Large intestine (tissue), 3 donors: ENCODE results near the gene ZNRF4. TPM values are rescaled to one million over a fixed set of nuclear protein-coding genes. Genes with fewer than 3 reads are reported as not detected.

ENCODE experiments used
- DNase-seq, 2 donors: peaks; one replicate each; pipeline versions ENCODE4 v3.0.0 to v3.0.0-alpha.2; 2013
- H3K27ac ChIP-seq: one replicate; pipeline ENCODE4 v1.5.1; 2013; ENCODE audit warnings: low read length
- H3K27me3 ChIP-seq: 2 replicates; pipeline ENCODE4 v1.6.1; 2013; ENCODE audit warnings: low read length; ENCODE audit not compliant: control insufficient read depth, insufficient read depth
- H3K36me3 ChIP-seq: 2 replicates; pipeline ENCODE4 v1.6.1; 2013; ENCODE audit warnings: low read length; ENCODE audit not compliant: control insufficient read depth, insufficient read depth
- H3K4me1 ChIP-seq: one replicate; pipeline ENCODE4 v1.6.1; 2013; ENCODE audit warnings: low read length; ENCODE audit not compliant: control insufficient read depth, insufficient read depth
- H3K4me3 ChIP-seq: one replicate; pipeline ENCODE4 v1.5.1; 2013; ENCODE audit warnings: low read length
- H3K9me3 ChIP-seq: one replicate; pipeline ENCODE4 v1.6.1; 2013; ENCODE audit warnings: mild to moderate bottlenecking, low read depth, low read length, moderate library complexity; ENCODE audit not compliant: control insufficient read depth
- WGBS: methylation state at CpG from one replicate; pipeline ENCODE4 v1.1.5; 2013; ENCODE audit warnings: low lambda C conversion rate; ENCODE audit not compliant: insufficient coverage; 5-methylcytosine and 5-hydroxymethylcytosine counted together
- polyA plus RNA-seq: library from polyadenylated mRNA; unstranded; fragments of 120-200 nt; gene quantifications from one replicate; pipeline ENCODE4 v1.2.1, GENCODE V29; 2013

The ZNRF4 gene
- polyA plus RNA-seq, 1 donor: not detected

DNA sequence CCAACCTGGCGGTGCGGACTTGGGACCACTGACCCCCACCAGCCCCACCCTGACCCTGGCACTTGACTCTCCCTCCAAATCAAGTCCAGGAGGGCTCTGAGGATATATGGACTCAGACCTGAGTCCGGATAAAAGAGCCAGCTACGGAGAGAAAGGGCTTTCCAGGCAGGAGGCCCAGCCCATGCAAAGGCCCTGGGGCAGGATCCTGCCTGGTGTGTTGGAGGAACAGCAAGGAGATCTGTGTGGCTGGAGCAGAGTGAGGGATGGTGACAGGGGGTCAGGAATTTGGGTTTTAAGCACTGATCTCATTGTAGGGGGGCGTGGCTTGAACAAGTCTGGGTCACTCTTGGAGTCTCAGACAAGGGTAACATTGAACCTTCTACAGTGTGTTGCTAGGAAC lies 474 bp upstream of the ZNRF4 start:
- Histone ChIP-seq H3K9me3 (no peaks in the 10 kb centered on the region), H3K36me3 (no peaks in the 10 kb centered on the region), H3K4me3 (no peak overlapping the region), H3K27ac (no peak overlapping the region), H3K4me1 (no peaks in the 10 kb centered on the region), H3K27me3 (no peaks in the 10 kb centered on the region)
- WGBS: no CpG with 5 or more reads among the region's 5 CpGs
- no peak for DNase-seq

DNA sequence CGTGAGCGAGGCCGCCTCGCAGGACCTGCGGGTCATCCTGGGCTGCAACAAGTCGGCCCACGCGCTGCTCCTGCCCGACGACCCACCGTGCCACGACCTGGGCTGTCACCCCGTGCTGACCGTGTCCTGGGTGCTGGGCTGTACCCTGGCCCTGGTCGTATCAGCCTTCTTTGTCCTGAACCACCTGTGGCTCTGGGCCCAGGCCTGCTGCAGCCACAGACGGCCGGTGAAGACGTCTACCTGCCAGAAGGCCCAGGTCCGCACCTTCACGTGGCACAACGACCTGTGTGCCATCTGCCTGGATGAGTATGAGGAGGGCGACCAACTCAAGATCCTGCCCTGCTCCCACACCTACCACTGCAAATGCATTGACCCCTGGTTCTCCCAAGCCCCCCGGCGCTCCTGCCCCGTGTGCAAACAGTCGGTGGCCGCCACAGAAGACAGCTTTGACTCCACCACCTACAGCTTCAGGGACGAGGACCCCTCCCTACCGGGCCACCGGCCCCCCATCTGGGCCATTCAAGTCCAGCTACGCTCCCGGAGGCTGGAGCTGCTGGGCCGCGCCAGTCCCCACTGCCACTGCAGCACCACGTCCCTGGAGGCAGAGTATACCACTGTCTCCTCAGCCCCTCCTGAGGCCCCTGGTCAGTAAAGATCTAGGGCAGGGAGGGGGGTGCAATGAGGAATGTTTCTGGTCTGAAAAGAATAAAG lies 1.1 kb downstream of the ZNRF4 start:
- no peak for DNase-seq
- Histone ChIP-seq H3K36me3 (no peaks in the 10 kb centered on the region), H3K27ac (no peak overlapping the region), H3K4me3 (no peak overlapping the region), H3K4me1 (no peaks in the 10 kb centered on the region), H3K27me3 (no peaks in the 10 kb centered on the region), H3K9me3 (no peaks in the 10 kb centered on the region)
- no CpG with 5 or more reads among the region's 35 CpGs for WGBS

DNA sequence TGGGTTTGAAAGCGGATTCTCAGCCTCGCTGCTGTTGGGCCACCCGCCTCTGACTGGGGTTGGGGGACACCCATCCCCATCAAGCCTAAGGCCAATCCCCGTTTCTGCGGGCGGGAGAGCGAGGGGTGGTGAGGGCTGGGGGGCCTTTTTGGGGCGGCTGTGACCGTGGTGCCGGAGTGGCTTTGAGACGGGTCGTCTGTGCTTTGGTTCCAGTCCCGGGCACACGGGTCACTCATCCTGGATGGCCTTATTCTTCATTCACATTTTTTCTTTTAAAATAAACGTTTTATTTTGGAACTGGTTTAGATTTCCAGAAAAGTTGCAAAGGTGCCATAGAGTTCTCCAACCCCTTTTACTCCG lies 1.6 kb downstream of the ZNRF4 start:
- H3K27ac ChIP-seq: no peak overlapping the region
- H3K4me1 ChIP-seq: no peaks in the 10 kb centered on the region
- H3K27me3 ChIP-seq: no peaks in the 10 kb centered on the region
- WGBS: no CpG with 5 or more reads among the region's 16 CpGs
- H3K4me3 ChIP-seq: no peak overlapping the region
- no peaks in the 10 kb centered on the region for H3K36me3 ChIP-seq
- H3K9me3 ChIP-seq: no peaks in the 10 kb centered on the region
- DNase-seq: no peak

DNA sequence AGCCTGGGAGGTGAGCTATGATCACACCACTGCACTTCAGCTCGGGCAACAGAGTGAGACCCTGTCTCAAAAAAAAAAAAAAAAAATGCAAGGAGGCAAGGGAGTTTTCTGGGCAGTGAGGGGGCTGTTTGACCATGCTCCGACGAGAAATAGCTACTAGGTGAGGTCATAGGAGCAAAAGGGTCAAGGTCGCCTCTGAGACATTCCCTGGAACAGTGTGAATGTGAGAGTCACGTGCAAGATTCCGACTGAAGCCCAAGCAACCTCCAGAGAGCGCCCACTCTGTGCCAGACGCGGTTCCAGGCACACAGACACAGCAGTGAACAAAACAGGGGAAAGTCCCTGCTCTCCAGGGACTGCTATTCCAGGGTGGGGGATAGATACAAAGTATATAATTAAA lies 2.5 kb downstream of the ZNRF4 start:
- no peak overlapping the region for H3K27ac ChIP-seq
- H3K36me3 ChIP-seq: no peaks in the 10 kb centered on the region
- no peak overlapping the region for H3K4me3 ChIP-seq
- H3K9me3 ChIP-seq: no peaks in the 10 kb centered on the region
- no peaks in the 10 kb centered on the region for H3K27me3 ChIP-seq
- no peaks in the 10 kb centered on the region for H3K4me1 ChIP-seq
- no peak for DNase-seq
- WGBS: no CpG with 5 or more reads among the region's 9 CpGs

DNA sequence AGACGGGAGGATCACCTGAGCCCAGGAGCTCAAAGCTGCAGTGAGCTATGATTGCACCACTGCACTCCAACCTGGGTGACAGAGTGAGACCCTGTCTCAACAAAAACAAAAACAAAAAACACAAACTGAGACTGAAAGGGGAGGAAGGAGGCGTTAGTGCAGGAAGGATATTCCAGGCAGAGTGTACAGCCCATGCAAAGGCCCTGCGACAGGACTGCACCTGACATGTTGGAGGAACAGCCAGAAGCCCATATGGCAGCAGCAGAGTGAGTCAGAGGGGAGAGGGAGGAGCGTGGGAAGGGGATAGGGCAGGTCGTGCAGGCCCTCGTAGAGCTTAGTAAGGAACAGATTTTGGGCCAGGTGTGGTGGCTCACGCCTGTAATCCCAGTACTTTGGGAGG lies 3.2 kb downstream of the ZNRF4 start:
- no peak for DNase-seq
- no peaks in the 10 kb centered on the region for H3K36me3 ChIP-seq
- H3K27ac ChIP-seq: no peak overlapping the region
- no peaks in the 10 kb centered on the region for H3K9me3 ChIP-seq
- no peaks in the 10 kb centered on the region for H3K27me3 ChIP-seq
- no peaks in the 10 kb centered on the region for H3K4me1 ChIP-seq
- no CpG with 5 or more reads among the region's 7 CpGs for WGBS
- no peak overlapping the region for H3K4me3 ChIP-seq

DNA sequence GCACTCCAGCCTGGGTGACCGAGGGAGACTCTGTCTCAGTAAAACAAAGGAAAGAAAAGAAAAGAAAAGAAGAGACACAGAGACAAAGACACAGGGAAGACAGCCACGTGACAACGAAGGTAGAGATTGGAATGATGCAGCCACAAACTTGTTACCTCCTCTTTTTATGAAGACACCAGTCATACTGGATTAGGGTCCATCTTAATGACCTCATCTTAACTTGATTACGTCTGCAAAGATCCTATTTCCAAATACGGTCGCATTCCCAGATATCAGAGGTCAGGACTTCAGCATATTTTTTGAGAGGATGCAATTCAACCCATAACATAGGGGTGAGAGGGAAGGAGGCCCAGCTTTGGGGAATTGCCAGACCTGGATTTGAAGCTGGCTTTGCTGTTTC lies 4.1 kb downstream of the ZNRF4 start:
- Histone ChIP-seq H3K4me3 (no peak overlapping the region), H3K36me3 (no peaks in the 10 kb centered on the region), H3K27ac (no peak overlapping the region), H3K27me3 (no peaks in the 10 kb centered on the region), H3K9me3 (no peaks in the 10 kb centered on the region), H3K4me1 (no peaks in the 10 kb centered on the region)
- no peak for DNase-seq
- WGBS: 72% methylated on average over 2 of the region's 6 CpGs

DNA sequence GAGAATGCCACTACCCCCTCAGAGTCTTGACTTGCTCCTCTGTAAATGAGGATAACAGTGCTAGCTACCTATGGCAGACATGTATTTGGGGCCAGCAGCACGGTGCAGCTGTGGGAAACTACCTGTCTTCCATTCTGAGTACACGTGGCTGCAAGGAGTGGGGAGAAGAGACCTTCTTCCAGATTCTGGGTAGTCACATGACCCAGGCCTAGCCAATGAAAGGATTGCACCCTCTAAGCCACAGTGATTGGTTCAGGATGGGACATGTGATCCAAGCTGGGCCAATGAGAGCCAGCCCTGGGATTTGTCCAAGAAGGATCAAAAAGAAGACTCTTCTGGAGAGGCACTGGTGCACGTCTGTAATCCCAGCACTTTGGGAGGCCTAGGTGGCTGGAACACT lies 5.5 kb downstream of the ZNRF4 start:
- no peaks in the 10 kb centered on the region for H3K27me3 ChIP-seq
- H3K4me3 ChIP-seq: no peak overlapping the region
- no peaks in the 10 kb centered on the region for H3K4me1 ChIP-seq
- WGBS: no CpG with 5 or more reads among the region's 3 CpGs
- H3K27ac ChIP-seq: no peak overlapping the region
- DNase-seq: no peak
- H3K36me3 ChIP-seq: no peaks in the 10 kb centered on the region
- no peaks in the 10 kb centered on the region for H3K9me3 ChIP-seq

DNA sequence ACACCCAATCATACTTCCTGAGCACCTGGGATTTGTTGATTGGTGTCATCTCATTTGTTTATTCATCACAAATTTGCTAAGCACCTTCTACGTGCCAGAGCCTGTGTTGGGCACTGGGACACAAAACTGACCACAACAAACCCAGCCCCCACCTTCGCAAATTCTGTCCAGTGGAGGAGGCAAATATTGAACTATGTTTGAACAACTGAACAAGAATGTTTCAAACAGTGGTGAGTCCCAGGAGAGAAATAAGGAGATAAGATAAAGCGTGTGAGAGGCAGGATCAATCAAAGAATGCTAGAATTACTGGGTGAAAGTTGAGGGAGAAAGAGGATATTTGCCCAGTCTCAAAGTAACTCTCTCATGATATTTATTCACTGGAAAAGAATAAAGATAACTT lies 8.7 kb downstream of the ZNRF4 start:
- H3K9me3 ChIP-seq: no peaks in the 10 kb centered on the region
- H3K4me1 ChIP-seq: no peaks in the 10 kb centered on the region
- H3K4me3 ChIP-seq: no peak overlapping the region
- 29% methylated on average over 1 of the region's 3 CpGs for WGBS
- no peak overlapping the region for H3K27ac ChIP-seq
- H3K27me3 ChIP-seq: no peaks in the 10 kb centered on the region
- DNase-seq: no peak
- H3K36me3 ChIP-seq: no peaks in the 10 kb centered on the region

DNA sequence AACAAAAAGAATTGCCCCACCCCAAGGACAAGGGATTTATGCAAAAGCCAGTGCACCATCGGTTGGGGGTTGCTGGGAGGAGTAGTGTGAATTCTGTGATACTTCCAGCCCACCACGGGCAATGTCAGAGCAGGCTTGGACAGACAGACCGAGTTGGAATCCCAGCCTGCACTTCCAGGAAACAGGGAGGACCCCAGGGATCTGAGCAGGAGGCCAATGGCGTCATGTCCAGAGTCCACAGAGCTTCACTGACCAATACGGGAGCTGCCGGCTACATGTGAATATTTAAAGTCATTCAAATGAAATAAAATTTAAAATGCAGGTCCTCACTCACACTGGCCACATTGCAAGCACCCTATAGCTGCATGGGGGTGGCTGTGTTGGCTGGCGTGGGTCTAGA lies 10.9 kb downstream of the ZNRF4 start:
- WGBS: no CpG with 5 or more reads among the region's 7 CpGs
- H3K36me3 ChIP-seq: no peaks in the 10 kb centered on the region
- no peaks in the 10 kb centered on the region for H3K4me1 ChIP-seq
- DNase-seq: no peak
- no peak overlapping the region for H3K4me3 ChIP-seq
- no peak overlapping the region for H3K27ac ChIP-seq
- no peaks in the 10 kb centered on the region for H3K9me3 ChIP-seq
- H3K27me3 ChIP-seq: no peaks in the 10 kb centered on the region

DNA sequence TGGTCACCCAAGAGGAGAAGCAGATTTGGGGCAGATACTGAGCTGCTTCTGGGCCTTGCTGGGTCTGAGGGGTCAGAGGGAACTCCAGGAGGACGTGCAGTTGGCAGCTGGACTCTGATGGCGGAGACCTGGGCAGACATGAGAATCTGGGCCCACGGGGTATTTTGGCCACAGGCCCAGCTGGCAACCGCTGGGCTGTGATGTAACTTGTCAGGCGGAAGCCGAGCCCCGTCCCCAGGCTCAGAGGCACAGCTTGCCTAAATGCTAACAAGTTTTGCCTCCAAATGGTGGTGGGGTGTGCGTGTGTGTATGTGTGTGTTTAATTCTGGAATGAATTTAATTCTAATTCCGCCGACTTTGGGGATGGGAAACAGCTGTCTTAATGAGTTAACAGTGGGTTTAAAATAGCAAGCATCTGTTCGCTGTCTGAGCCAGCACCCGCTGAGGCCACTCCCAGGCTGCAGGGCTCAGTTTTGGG lies 11.6 kb downstream of the ZNRF4 start:
- Histone ChIP-seq H3K36me3 (no peaks in the 10 kb centered on the region), H3K4me3 (no peak overlapping the region), H3K27ac (no peak overlapping the region), H3K27me3 (no peaks in the 10 kb centered on the region), H3K4me1 (no peaks in the 10 kb centered on the region), H3K9me3 (no peaks in the 10 kb centered on the region)
- WGBS: no CpG with 5 or more reads among the region's 12 CpGs
- peak; percentile 7 to 8 for DNase-seq

DNA sequence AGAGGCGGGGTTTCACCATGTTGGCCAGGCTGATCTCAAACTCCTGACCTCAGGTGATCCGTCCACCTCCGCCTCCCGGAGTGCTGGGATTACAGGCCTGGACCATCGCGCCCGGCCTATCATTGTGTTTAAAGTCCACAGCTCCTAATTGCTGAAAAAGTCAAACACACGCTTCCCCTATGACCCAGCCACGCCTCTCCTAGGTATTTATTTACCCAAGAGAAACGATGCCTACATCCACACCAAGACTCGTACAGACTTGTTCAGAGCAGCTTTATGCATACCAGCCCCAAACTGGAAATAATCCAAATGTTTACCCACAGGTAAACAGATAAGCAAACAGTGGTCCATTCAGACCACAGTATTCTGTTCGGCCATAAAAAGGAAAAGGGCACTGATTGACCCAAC lies 15.1 kb downstream of the ZNRF4 start:
- WGBS: no CpG with 5 or more reads among the region's 12 CpGs
- H3K4me1 ChIP-seq: no peaks in the 10 kb centered on the region
- no peak overlapping the region for H3K27ac ChIP-seq
- H3K9me3 ChIP-seq: no peaks in the 10 kb centered on the region
- no peaks in the 10 kb centered on the region for H3K27me3 ChIP-seq
- peak; percentile 58 to 74 for DNase-seq
- H3K4me3 ChIP-seq: no peak overlapping the region
- H3K36me3 ChIP-seq: no peaks in the 10 kb centered on the region
